ENCODE results near the gene KIF4A.

- TF ChIP-seq CTCF (IDR thresholded peaks at IDR 0.05; ENCODE audit: low read depth, low read length, poor library complexity, severe bottlenecking) (no peak), EZH2phosphoT487 (IDR thresholded peaks at IDR 0.05; ENCODE audit: borderline replicate concordance, low read length) (no peak)
These were observed 109.0 kb downstream of the KIF4A start for GRCh38 chrX:70398899-70399298.

All from DOHH2 (cell line).